MG63 (cell line): Measurements from ENCODE around the gene SGCD. TPM values are rescaled to one million over a fixed set of nuclear protein-coding genes. Genes with fewer than 3 reads are reported as not detected.
"Not testable (repeated sequence)": the region's sequence is repeated elsewhere in the genome, so short reads cannot be mapped to it uniquely, and the experiment has no call there.

ENCODE experiments used
- DNase-seq: peaks from one replicate; pipeline ENCODE4 v3.0.0-alpha.2; 2020
- H3K27me3 ChIP-seq: fragments of 250-450 bp; sonication (Bioruptor Pico); 2 replicates; pipeline ENCODE4 v1.5.1; 2020; ENCODE audit warnings: mild to moderate bottlenecking, moderate library complexity
- H3K36me3 ChIP-seq: fragments of 250-450 bp; sonication (Bioruptor Pico); 2 replicates; pipeline ENCODE4 v1.5.1; 2020; ENCODE audit warnings: mild to moderate bottlenecking, moderate library complexity
- H3K4me3 ChIP-seq: fragments of 250-450 bp; sonication (Bioruptor Pico); 2 replicates; pipeline ENCODE4 v1.5.1; 2020; ENCODE audit warnings: mild to moderate bottlenecking, moderate library complexity
- H3K9me3 ChIP-seq: fragments of 250-450 bp; sonication (Bioruptor Pico); 2 replicates; pipeline ENCODE4 v1.5.1; 2020; ENCODE audit warnings: mild to moderate bottlenecking, moderate library complexity
- total RNA-seq: library from RNA; depleted of rRNA; stranded (reverse); fragments of >200 nt; shearing (Covaris generic); gene quantifications from 2 replicates; pipeline ENCODE4 v1.2.3, GENCODE V29; 2014; ENCODE audit warnings: low replicate concordance

The SGCD gene
- total RNA-seq, 1 experiment from 2014 or later, result 0.49 TPM

GRCh38 chr5:156593546-156593945 is 266.6 kb downstream of the SGCD start:
- H3K36me3 ChIP-seq, result no peaks in the 10 kb centered on the region
- H3K9me3 ChIP-seq, result no peaks in the 10 kb centered on the region
- H3K4me3 ChIP-seq, result no peak overlapping the region
- no peaks in the 10 kb centered on the region for H3K27me3 ChIP-seq
- DNase-seq, result no peak

- no peak for DNase-seq
- Histone ChIP-seq H3K27me3 (no peaks in the 10 kb centered on the region), H3K36me3 (no peaks in the 10 kb centered on the region), H3K4me3 (no peak overlapping the region), H3K9me3 (no peaks in the 10 kb centered on the region)
These were observed 267.4 kb downstream of the SGCD start for GRCh38 chr5:156594406-156594805.

GRCh38 chr5:156595132-156595787 is 268.3 kb downstream of the SGCD start:
- no peaks in the 10 kb centered on the region for H3K36me3 ChIP-seq
- DNase-seq, result no peak
- no peaks in the 10 kb centered on the region for H3K9me3 ChIP-seq
- H3K27me3 ChIP-seq, result no peaks in the 10 kb centered on the region
- H3K4me3 ChIP-seq, result no peak overlapping the region

DNA sequence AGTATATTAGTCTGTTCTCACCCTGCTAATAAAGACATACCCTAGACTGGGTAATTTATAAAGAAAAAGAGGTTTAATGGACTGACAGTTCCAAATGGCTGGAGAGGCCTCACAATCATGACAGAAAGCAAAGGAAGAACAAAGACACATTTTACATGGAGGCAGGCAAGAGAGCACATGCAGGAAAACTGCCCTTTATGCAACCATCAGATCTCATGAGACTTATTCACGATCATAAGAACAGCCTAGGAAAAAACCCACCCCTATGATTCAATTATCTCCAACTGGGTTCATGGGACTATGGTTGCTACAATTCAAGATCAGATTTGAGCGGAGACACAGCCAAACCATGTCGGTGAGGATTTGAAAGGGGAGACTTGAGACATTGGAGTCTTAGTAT is 270.3 kb downstream of the SGCD start:
- no peaks in the 10 kb centered on the region for H3K27me3 ChIP-seq
- DNase-seq, result no peak
- no peaks in the 10 kb centered on the region for H3K36me3 ChIP-seq
- no peak overlapping the region for H3K4me3 ChIP-seq
- no peaks in the 10 kb centered on the region; the same call in 1 of the 2 replicates for H3K9me3 ChIP-seq

DNA sequence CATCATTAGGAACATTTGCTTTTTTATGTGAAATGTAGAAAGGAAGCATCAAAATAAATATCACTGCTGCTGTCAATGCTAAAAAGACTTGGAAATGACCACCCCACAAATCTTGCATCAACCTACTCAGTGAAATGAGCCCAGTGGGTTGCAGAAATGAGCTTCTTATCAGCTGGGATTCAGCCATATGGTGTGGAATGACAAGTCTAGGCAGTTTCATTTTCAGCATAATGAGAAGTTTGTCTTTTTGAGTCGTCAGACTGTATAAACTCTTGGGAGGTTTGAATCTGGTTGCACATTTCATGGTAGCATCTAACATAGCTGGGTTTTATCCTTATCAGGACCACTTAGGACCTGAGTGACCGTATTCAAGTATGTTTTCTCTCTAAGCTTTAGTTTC is 272.0 kb downstream of the SGCD start:
- Histone ChIP-seq H3K36me3 (no peaks in the 10 kb centered on the region), H3K9me3 (peaks cover 3% of the 10 kb centered on the region; the same call in 1 of the 2 replicates), H3K27me3 (no peaks in the 10 kb centered on the region), H3K4me3 (no peak overlapping the region)
- DNase-seq, result no peak

DNA sequence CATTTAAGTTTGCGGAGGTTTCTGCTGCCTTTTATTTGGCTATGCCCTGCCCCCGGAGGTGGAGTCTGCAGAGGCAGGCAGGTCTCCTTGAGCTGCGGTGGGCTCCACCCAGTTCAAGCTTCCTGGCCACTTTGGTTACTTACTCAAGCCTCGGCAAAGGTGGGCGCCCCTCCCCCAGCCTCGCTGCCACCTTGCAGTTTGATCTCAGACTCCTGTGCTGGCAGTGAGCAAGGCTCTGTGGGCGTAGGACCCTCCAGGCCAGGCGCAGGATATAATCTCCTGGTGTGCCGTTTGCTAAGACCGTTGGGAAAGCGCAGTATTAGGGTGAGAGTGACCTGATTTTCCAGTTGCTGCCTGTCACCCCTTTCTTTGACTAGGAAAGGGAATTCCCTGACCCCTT is 283.6 kb downstream of the SGCD start:
- H3K9me3 ChIP-seq, H3K27me3 ChIP-seq, H3K36me3 ChIP-seq, H3K4me3 ChIP-seq, DNase-seq: not testable (repeated sequence)

DNA sequence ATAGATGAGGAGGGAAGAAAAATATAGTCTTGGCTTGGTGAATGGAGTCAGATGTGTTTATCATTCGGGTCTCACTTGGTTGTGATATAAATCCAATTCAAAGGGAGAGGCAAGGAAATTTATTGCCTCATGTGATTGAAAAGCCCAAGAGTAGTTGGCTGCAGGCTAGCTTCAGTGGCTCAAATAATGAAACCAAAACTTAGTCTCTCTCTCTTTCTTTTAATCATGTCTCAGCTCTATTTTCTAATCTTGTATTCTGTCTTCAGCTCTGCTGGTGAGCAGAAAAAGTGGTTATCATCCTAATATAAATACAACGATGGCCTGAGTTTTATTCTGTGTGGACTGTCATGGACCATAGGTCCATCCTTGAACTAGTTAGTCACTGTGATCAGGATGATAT is 288.9 kb downstream of the SGCD start:
- H3K36me3 ChIP-seq, result no peaks in the 10 kb centered on the region
- no peak for DNase-seq
- no peaks in the 10 kb centered on the region for H3K9me3 ChIP-seq
- H3K4me3 ChIP-seq, result no peak overlapping the region
- H3K27me3 ChIP-seq, result no peaks in the 10 kb centered on the region; the same call in 1 of the 2 replicates

- no peaks in the 10 kb centered on the region for H3K9me3 ChIP-seq
- no peak for DNase-seq
- no peaks in the 10 kb centered on the region; the same call in 1 of the 2 replicates for H3K27me3 ChIP-seq
- H3K4me3 ChIP-seq, result no peak overlapping the region
- no peaks in the 10 kb centered on the region for H3K36me3 ChIP-seq
These were observed 290.5 kb downstream of the SGCD start for GRCh38 chr5:156617426-156617825.

- Histone ChIP-seq H3K27me3 (no peaks in the 10 kb centered on the region; the same call in 1 of the 2 replicates), H3K9me3 (no peaks in the 10 kb centered on the region), H3K36me3 (no peaks in the 10 kb centered on the region), H3K4me3 (no peak overlapping the region)
- DNase-seq, result no peak
These were observed 291.6 kb downstream of the SGCD start for GRCh38 chr5:156618601-156619000.

GRCh38 chr5:156621719-156622118 is 294.8 kb downstream of the SGCD start:
- Histone ChIP-seq H3K9me3 (no peaks in the 10 kb centered on the region), H3K4me3 (no peak overlapping the region), H3K36me3 (no peaks in the 10 kb centered on the region), H3K27me3 (no peaks in the 10 kb centered on the region; the same call in 1 of the 2 replicates)
- DNase-seq, result no peak

DNA sequence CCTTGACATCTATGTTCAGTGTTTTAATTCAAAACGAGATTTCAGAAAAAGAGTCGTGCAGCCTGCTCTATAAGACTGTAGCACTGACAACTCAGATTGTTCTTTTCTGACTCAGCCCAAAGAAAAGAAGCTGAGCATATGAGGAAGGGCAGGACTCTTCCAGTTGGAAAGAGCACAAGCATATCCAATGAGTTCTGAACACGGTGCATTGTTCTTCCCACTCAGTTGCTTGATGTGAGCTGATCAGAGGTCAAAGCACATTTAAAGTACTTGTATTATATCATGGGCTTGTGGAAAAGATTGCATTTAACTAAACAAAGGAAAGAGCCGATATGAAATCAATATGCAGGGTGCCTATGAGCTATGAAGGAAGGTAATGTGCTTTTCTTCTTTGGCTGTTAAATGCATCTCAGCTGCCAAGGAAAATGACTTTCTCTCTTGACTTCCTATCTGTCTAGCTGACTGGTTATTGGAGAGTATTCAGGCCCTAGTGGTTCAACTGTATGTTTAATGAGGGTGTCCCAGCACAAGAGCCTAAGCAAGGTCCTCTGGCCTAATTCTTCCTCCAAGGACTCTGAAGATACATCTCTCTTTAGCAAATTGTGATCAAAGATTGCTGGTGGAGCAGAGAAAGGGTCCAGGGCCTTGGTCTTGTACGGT is 296.5 kb downstream of the SGCD start:
- H3K4me3 ChIP-seq, result no peak overlapping the region
- no peaks in the 10 kb centered on the region for H3K36me3 ChIP-seq
- no peaks in the 10 kb centered on the region for H3K9me3 ChIP-seq
- H3K27me3 ChIP-seq, result no peaks in the 10 kb centered on the region; the same call in 1 of the 2 replicates
- no peak for DNase-seq

GRCh38 chr5:156624686-156625085 is 297.7 kb downstream of the SGCD start:
- no peak for DNase-seq
- Histone ChIP-seq H3K9me3 (no peaks in the 10 kb centered on the region), H3K36me3 (no peaks in the 10 kb centered on the region), H3K4me3 (no peak overlapping the region), H3K27me3 (no peaks in the 10 kb centered on the region; the same call in 1 of the 2 replicates)

- no peak overlapping the region for H3K4me3 ChIP-seq
- H3K36me3 ChIP-seq, result no peaks in the 10 kb centered on the region
- H3K9me3 ChIP-seq, result no peaks in the 10 kb centered on the region
- DNase-seq, result no peak
- no peaks in the 10 kb centered on the region for H3K27me3 ChIP-seq
These were observed 301.5 kb downstream of the SGCD start for GRCh38 chr5:156628421-156628820.

GRCh38 chr5:156631005-156631404 is 304.0 kb downstream of the SGCD start:
- DNase-seq, result no peak
- H3K36me3 ChIP-seq, result no peaks in the 10 kb centered on the region
- no peak overlapping the region for H3K4me3 ChIP-seq
- no peaks in the 10 kb centered on the region for H3K9me3 ChIP-seq
- H3K27me3 ChIP-seq, result no peaks in the 10 kb centered on the region

- no peak for DNase-seq
- Histone ChIP-seq H3K27me3 (no peaks in the 10 kb centered on the region), H3K4me3 (no peak overlapping the region)
These were observed 307.3 kb downstream of the SGCD start for GRCh38 chr5:156634301-156634700.

DNA sequence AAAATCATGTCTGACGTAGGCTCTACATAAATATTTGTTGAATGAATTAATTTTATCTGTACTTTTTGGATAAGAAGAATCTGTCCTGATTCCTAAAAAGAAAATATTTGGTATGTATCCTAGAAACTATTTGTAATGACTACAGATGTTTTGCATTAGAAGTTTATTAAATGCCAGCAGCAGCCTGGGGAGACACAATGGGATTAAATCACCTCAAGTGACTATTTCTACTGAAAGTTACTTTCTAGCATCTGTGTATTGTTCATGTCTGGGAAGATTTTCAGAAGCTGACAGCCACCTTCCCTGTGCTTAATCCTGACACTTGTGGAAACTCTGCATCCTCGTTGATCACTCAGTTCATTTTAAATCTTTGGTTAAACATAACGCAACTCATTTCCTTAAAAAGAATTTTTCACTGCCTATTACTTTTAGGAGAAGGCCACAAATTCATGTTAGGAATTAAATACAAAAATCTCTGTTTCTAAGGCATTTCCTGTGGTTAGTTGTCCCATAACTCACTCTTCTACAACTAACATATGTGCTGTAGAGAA is 313.8 kb downstream of the SGCD start:
- DNase-seq, result no peak
- no peaks in the 10 kb centered on the region for H3K9me3 ChIP-seq
- H3K36me3 ChIP-seq, result no peaks in the 10 kb centered on the region
- H3K27me3 ChIP-seq, result 0 out of 2 replicates have a peak, but pooled peaks cover 2% of the 10 kb centered on the region
- no peak overlapping the region for H3K4me3 ChIP-seq

More at GRCh38 chr5:156634301-156634700, 307.3 kb downstream of the SGCD start:
- Histone ChIP-seq H3K9me3 (no peaks in the 10 kb centered on the region), H3K36me3 (no peaks in the 10 kb centered on the region)

GRCh38 chr5:156641686-156642085 is 314.7 kb downstream of the SGCD start:
- H3K4me3 ChIP-seq, result no peak overlapping the region
- H3K36me3 ChIP-seq, result no peaks in the 10 kb centered on the region
- DNase-seq, result no peak
- H3K27me3 ChIP-seq, result 0 out of 2 replicates have a peak, but pooled peaks cover 2% of the 10 kb centered on the region
- H3K9me3 ChIP-seq, result no peaks in the 10 kb centered on the region

- H3K36me3 ChIP-seq, result no peaks in the 10 kb centered on the region
- DNase-seq, result no peak
- H3K9me3 ChIP-seq, result no peaks in the 10 kb centered on the region
- H3K27me3 ChIP-seq, result no peaks in the 10 kb centered on the region
- no peak overlapping the region for H3K4me3 ChIP-seq
These were observed 320.1 kb downstream of the SGCD start for GRCh38 chr5:156647034-156647451.
